ENCODE measurements around the gene DLST.
A peak's percentile ranks its signal among the peaks of the same experiment; 100 is the strongest.

Gene DLST

DNA sequence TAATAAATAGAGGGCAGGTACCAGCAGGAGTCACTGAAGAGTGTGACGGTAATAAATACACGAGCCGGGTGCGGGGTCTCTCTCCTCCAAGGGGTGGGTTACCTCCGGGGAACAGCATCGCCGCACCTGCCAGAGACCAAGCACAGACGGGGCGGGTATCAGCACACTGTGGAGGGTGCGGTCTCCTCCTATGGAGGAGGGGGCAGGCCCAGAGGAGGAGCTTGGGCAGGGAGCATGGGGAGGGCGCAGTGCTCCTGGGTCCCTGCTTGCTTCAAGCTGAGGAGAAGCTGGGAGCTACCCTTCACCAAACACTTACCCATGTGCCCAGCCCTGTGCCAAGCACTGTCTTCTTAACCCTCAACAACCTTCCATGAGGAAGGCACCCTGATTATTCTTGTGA is 60.9 kb downstream of the DLST start:
- DNase-seq, result no peak

DNA sequence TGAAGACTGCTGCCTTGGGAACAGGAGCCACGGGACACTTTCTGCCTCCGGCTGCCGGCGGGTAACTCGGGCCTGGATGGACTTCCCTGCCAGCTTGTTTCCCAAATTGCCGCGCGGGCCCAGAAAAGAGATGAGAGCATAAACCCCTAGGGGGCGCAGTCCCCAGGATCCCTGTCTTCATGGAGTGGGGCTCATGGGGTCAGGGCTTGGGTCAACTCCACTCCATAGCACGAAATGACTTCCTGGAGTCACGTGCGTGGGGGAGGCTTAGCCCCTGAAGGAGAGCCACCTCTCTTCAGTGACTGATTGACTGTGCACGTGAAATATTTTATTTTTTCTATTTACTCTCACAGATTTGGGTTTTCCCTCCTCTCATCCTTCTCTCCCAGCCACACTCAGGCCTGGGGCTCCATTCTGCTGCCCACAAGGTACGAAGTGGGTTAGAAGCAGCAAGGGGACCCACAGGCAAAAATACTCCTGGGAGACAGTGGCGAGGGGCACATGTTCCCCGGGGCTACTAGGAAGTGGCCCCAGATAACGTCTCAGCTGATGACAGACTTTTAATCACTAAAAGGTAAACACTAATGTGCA is 63.6 kb downstream of the DLST start:
- peak; percentile 44 for DNase-seq

DNA sequence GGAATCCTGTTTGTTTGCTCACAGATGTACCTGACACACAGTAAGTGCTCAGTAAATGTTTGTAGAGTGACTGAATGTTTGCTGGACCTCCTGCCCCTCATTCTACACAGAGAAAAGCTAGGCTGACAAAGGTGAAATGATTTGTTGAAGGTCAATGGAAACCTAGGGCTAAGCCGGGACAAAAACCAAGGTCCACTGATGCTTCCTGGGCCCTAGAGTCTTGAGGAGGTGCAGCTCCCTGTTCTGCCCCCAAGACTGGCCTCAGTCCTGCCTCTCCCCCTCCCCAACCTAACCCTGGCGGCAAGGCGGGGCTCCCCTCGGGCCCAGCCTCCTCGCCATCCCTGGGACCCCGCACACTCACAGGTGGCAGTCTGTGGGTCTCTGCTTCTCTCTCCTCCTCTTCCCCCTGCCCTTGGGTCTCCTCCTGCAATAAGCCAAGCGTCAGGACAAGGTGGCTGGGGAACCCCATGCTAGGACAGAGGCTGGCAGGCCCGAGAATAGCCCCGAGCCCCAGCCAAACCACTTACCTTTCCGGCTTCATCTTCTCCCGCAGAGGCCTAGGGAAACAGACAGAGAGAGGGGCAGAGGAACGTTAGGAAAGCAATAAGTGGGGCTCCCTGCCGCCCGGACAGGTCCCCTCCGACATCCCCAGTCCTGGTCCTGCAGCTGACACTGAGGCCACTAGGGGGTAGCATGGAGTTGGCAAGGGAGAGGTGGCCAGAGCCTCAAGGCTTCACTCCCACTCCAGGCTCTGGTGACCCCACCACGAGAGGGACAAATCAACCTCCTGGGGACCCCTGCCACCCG is 64.3 kb downstream of the DLST start:
- peak; percentile 68 for DNase-seq

DNA sequence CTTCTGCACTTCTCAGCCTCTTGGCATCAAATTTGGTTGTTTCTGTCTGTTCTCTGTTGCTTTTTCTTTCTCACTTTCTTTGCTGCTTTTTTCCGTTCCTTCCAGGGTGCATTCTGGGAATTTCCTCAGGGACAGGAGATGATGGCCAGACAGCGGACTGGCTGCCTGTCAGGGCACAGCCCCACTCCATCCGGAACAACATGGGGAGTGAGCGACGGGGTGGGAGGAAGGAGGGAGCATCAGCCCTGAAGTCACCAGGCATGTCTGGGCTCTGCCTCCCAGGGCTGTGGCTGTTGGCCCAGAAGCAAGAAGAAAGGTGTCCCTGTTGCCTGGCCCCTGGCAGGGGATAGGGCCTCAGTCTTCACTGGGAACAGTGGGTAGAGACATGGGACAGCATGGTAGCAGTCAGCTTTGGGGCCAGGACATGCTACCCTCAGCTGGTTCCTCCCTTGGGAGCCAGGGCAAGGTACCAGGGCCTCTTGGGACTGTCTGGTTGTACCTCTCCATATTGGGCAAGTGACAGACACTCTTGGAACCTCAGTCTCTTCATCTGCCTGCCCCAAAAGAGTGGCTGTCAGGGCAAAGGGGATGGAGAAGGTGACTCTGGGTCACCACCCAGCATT is 65.1 kb downstream of the DLST start:
- DNase-seq, result no peak

DNA sequence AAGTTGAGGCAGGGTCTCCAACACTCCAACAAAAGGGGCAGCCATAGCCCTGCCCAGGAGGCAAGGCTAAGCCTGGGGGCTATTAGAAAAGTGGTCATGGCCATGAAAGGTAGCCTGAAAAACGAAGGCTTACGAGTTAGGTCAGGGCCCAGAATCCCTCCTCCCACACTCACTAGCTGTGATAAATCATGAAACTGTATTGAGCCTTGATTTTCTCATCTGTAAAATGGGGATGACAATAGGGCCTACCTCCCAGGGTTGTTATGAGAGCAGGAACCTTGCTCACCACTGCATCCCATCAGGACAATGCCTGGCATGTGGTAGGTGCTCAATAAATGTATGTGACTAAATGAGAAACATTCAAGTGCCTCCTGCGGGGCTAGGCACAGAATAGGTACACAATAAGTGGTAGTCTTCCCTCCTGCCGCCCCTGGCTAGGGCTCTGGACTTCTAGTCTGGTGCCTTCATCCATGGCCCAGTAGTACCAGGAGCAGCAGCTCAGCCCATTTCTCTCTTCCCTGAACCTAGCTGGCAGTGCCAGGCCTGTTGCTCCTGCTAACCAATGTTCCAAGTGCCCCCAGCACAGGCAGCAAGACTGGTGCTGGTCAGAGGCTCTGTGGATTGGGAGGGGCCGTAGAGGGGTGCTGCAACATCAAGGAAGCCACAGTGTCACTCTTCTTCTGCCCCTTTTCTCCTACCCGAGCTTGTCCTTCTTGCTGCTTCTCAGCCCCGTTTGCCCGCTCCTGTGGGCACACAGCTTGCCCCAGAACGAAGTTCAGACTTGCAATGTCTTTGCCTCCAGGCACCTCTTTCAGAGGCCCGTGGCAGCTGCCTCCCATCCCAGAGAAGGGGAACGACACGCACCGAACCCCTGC is 65.9 kb downstream of the DLST start:
- DNase-seq, result no peak

DNA sequence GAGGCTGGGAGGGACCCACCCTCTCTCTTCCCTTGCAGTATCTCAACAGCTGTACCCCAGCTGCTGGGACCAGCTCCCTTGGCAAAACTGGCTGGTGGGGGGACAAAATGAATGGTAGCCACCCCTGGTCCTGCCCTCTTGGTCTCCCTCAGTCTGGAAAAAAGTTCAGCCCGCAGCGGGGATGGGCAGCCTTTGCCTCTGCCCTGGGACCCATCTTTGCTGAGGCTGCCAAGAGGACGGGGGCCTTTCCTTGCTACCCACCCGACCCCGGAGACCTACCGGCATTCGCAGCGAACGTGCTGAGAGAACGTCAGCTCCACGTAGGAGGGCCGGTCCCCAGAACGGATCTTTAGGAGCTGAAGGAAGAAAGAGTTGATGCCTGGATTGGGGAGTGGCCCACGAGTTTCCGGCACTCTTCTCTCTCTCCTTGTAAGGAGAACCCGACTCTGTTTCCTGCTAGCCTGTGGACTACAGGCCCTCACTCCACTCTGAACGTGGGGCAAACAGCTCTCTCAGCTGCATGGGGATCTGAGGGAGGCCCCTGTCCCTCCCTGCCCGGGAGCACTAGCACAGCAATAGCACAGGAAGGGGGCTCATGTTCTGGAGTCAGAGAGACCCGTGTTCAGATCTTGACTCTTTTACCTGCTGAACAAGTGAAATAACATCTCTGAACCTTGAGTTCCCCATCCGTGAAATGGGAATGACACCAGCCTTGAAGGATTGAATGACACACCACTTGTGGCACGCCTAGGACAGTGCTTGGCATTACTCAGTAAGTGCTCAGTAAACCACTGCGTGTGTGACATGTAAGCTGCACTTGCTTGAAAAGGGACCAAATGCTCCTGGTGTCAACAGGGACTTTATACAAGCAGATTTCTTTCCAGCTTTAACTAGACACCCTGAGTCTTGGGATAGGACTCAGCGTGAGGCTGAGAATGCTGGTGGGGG is 66.8 kb downstream of the DLST start:
- no peak for DNase-seq

DNA sequence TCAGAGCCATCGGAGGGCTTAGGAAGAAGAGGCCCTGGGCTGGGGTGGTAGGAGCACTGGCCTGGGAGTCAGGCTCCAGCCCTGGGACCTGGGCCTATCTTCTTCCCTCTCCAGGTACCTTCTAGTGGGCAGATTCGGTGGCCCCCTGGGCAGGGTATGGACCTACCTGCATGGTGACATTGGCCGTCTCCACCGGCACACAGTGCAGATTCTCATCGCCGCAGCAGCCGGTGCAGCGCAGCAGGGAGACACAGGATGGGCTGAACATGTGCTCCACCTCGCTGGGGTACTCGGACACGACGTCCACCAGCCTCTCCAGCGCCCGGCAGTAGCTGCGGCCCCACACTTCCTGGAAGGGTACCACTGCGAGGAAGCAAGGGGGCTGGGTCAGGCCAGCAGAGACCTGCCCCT is 67.5 kb downstream of the DLST start:
- DNase-seq, result no peak

DNA sequence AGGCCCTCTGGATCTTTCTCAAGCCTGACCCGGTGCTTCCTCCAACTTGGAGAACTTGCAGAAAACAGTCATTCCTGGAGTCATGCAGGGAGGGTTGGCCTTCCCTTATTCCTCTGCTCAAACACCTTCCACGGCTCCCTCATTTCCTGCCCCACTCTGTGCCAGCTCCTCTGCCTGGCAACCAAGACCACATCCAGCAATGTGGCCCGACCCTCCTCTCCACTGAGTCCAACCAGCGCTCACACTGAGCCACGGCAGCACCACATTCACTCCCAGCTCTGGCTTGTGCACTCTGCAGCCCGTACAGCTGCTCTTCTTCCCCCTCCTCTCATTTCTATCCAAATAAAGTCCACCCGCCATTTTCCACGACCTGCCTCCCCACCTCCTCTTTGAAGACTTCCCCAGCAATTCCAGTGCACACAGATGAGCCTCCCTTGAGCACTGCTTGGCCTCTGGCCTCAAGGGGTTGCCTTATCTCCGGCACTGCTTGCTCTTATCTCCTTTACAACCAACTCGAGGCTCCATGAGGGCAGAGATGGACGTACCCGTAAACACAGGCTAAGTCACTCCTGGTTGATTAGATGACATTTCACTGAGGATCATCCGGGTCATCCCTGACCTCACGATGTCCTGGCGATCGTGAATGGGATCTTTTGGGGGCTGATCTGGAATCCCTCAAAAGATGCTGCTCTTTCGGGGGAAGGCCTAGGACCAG is 68.3 kb downstream of the DLST start:
- no peak for DNase-seq

DNA sequence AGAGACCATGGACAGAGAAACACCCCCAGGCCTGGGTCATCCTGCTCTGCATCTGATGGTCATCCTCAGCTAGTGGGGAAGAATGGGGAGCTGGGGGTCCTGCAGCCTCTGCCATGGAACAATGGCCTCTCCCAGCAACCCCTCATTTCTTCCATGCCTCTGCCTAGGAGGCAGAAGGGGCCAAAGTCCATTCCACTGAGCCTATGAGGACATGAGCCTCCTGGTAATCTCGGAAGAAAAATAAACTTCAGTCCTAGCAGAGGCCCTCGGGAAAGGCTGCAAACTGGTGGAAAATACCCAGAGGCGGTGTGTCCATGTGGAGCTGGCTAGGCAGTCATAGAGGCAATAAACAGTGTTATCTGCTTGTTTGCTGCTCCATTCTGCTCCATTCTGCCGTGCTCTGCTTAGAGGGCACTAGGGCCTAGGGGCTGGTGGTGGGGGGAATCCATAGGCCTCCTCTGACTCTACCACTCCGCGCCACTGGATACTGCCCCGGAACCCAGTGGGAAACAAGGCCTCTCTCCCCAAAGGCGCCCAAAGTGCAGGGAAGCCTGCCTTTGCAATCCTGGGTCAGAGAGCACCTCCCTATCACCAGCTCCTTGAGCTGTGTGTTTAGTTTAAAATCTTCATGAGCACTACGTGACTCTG is 69.2 kb downstream of the DLST start:
- DNase-seq, result no peak

DNA sequence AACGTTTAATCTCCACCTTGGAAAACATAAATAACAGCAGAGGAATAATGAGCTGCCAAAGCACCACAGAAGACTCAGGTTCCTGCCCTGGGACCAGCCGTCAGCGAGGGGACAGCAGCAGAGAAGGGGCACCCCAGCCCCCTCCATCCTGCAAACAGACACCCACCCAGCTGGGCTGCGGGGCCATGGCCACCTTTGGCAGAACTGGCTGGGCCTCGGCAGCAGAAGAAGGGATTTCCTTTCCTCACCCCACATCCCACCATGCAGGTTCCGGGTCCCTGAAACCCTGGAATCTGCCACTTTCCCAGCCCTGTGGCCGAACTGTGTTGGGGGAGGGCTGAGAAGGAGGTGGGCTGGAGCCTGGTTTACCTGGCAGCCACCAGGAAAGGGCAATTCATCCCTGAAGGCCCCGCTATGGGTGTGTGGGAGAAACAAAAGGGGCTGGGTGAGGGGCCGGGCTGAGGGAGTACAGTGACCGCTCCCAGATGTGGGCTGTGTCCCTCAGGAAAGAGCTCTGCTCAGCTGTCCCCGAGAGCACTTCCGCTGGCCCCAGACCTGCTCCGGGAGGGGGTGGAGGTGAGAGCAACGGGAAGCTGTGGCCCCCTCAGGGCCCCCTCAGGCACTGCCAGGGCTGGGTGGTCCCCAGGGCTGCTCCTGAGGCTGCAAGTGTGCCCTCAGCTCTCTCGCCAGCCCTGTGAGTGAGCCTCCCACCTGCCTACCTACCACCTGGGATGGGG is 69.9 kb downstream of the DLST start:
- DNase-seq, result no peak

DNA sequence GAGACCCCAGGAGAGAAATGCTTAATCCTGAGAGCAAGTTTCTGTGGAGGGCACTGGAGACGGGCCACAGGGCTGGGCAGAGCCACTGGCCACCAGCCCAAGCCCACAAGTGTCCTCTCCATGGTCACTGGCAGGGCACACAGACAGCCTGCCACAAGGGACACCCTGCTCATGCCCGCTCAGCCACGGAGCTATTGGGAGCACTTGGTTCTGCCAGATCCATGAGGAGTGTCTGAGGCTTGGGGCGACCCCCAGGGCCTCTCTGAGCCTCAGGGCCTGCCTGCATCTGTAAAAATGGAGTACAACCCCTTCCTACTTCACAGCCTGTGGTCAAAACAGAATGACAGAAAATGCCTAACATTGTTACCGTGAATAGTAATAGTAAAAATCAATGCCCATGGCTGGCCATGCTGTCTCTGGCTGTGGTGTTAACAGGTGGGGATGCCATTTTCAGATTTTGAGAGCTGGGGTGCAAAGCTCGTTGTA is 70.5 kb downstream of the DLST start:
- DNase-seq, result no peak

DNA sequence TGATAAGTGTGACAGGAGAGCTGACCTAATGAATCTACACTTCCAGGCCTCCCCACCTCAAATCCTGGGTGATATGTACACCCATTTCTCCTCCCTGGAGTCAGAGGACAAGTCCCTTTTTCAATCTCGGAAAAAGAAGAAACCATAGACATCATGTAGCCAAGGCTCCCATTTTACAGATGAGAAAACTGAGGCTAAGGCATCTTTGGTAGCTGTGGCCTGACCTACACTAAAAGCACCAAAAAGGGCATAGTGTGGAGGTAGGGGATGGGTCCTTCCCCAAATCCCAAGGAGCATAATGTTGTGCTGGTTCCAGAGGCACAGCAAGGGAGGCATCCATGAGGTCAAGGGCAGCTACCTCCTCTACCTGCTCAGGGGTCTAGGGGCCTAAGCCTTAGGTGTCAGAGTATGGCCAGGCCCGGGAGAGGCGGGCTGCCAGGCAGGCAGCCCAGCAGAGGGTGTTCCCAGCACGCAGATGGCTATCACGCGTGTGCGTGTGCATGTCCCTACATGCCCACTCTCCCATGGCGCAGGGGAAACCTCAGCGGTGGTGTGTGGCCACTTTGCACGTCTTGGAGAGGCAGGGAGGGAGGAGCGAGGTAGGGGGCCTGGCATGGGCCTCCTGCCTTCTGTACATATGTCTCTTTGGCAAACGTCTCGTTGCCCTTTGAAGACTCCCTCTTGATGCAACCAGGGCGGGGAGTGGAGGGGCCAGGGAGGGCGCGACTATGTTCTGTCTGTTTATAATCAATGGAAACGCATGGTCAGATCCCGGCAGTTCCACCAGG is 71.2 kb downstream of the DLST start:
- DNase-seq, result no peak

Data from inflammatory macrophage treated with lipopolysaccharide for 4 hours (primary cell).